ENCODE data around the gene PCSK2. TPM values are rescaled to one million over a fixed set of nuclear protein-coding genes. Genes with fewer than 3 reads are reported as not detected.

Gene PCSK2
- total RNA-seq, 1 donor from 2014 or later = 11.5 TPM

GRCh38 chr20:17395729-17396128, 168.9 kb downstream of the PCSK2 start:
- DNase-seq (ENCODE audit: low spot score, unreplicated experiment) = no peak
- Mint-ChIP-seq H3K27me3 (peaks cover 27% of the 10 kb centered on the region), H3K36me3 (ENCODE audit: insufficient read depth) (no peaks in the 10 kb centered on the region), H3K4me1 (ENCODE audit: low read depth) (peaks cover 7% of the 10 kb centered on the region), H3K4me3 (ENCODE audit: low read depth) (no peak overlapping the region), H3K9me3 (ENCODE audit: low read depth) (no peaks in the 10 kb centered on the region), H3K27ac (no peak overlapping the region)
- no peak for TF ChIP-seq CTCF (IDR thresholded peaks at IDR 0.05; ENCODE audit: unreplicated experiment)

DNA sequence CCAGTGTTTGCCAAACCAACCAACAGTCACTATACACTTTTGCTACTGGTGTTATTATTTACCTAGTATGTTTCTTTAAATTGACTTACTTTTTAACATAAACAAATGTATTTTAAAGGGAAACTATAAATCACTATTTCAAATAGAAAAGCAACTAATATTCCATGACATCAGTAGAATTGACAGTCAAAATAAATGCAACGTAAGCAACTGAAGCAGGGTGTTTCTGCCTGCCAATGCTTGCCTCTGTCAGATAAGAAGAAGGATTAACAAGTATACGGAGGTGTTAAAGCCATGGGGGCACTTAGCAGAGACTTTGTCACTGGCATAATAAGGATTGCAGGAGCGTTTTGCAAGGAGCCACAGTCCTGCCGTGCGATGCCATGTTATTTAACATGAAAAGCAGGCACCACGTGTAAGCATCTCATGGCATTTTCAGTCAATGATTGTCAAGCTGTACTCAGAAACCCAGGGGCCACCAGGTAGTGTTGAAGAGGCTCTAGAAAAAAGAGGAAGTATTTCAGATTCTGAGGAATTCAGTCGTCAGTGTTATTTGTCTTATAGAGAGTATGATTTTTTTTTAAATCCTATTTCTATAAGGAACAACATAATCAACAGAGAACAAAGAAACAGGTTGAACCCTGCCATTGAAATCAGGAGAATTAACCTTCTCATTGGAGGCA, 172.6 kb downstream of the PCSK2 start:
- Mint-ChIP-seq H3K27me3 (peaks cover 16% of the 10 kb centered on the region), H3K27ac (no peak overlapping the region), H3K4me1 (ENCODE audit: low read depth) (peaks cover 9% of the 10 kb centered on the region), H3K9me3 (ENCODE audit: low read depth) (no peaks in the 10 kb centered on the region), H3K4me3 (ENCODE audit: low read depth) (no peak overlapping the region), H3K36me3 (ENCODE audit: insufficient read depth) (no peaks in the 10 kb centered on the region)
- no peak for DNase-seq (ENCODE audit: low spot score, unreplicated experiment)
- TF ChIP-seq CTCF (IDR thresholded peaks at IDR 0.05; ENCODE audit: unreplicated experiment) = no peak

- peaks cover 8% of the 10 kb centered on the region for H3K4me1 Mint-ChIP-seq (ENCODE audit: low read depth)
- H3K36me3 Mint-ChIP-seq (ENCODE audit: insufficient read depth) = no peaks in the 10 kb centered on the region
- H3K27me3 Mint-ChIP-seq = peaks cover 24% of the 10 kb centered on the region
- no peak overlapping the region for H3K4me3 Mint-ChIP-seq (ENCODE audit: low read depth)
- H3K27ac Mint-ChIP-seq = no peak overlapping the region
- TF ChIP-seq CTCF (IDR thresholded peaks at IDR 0.05; ENCODE audit: unreplicated experiment) = no peak
- no peak for DNase-seq (ENCODE audit: low spot score, unreplicated experiment)
- no peaks in the 10 kb centered on the region for H3K9me3 Mint-ChIP-seq (ENCODE audit: low read depth)
These were observed 176.6 kb downstream of the PCSK2 start for GRCh38 chr20:17403461-17403860.

DNA sequence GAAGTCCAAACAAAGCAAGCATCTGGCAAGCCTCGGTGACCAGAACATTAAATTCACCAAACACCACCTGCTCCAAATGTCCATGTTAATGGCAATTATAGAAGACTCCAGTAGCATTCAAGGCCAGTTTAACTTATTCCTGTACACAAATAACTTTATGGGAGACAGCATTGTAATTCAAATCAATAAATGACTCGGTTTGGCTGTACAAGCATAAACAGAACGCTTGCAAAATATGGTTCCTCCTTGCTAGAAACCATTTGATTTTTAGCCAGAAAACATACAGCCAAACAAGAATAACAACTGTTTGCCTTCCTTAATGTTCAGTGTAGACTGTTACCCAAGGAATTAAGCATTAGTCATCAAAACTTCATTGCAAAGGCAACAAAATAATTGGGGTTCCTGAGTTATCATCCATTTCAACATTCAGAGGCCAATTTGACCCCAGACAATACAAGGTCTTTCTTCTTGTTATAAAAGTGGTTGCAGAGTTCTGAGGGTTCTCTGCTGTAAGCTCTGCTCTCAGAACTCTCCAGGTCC, 179.3 kb downstream of the PCSK2 start:
- Mint-ChIP-seq H3K4me1 (ENCODE audit: low read depth) (peaks cover 8% of the 10 kb centered on the region), H3K4me3 (ENCODE audit: low read depth) (no peak overlapping the region), H3K27me3 (peaks cover 21% of the 10 kb centered on the region), H3K27ac (no peak overlapping the region), H3K36me3 (ENCODE audit: insufficient read depth) (no peaks in the 10 kb centered on the region), H3K9me3 (ENCODE audit: low read depth) (no peaks in the 10 kb centered on the region)
- DNase-seq (ENCODE audit: low spot score, unreplicated experiment) = no peak
- TF ChIP-seq CTCF (IDR thresholded peaks at IDR 0.05; ENCODE audit: unreplicated experiment) = no peak

DNA sequence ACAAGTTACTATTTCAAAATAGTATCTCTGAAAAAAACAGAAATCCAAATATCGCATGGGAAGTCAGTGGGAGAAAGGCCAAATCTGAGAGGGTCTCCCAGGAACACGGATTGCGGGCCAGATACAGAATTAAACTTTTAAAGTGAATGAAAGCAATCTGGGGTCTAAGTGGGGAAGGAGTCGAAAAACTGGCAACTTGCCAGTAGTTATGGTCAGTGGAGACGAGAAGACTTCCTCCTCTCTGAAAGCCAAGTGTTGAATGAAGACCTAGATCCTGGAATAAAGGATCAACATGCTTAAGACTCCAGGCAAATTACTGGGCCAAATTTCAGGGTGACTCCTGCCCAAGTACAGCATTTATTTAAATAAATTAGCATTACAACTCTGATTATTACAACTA, 180.7 kb downstream of the PCSK2 start:
- TF ChIP-seq CTCF (IDR thresholded peaks at IDR 0.05; ENCODE audit: unreplicated experiment) = no peak
- Mint-ChIP-seq H3K36me3 (ENCODE audit: insufficient read depth) (no peaks in the 10 kb centered on the region), H3K27ac (no peak overlapping the region), H3K4me3 (ENCODE audit: low read depth) (no peak overlapping the region), H3K4me1 (ENCODE audit: low read depth) (peaks cover 8% of the 10 kb centered on the region), H3K9me3 (ENCODE audit: low read depth) (peaks cover 5% of the 10 kb centered on the region), H3K27me3 (peaks cover 28% of the 10 kb centered on the region)
- no peak for DNase-seq (ENCODE audit: low spot score, unreplicated experiment)

Data from progenitor cell of endocrine pancreas (in vitro differentiated cells).